ENCODE data around the gene TBC1D22A.

TBC1D22A gene

DNA sequence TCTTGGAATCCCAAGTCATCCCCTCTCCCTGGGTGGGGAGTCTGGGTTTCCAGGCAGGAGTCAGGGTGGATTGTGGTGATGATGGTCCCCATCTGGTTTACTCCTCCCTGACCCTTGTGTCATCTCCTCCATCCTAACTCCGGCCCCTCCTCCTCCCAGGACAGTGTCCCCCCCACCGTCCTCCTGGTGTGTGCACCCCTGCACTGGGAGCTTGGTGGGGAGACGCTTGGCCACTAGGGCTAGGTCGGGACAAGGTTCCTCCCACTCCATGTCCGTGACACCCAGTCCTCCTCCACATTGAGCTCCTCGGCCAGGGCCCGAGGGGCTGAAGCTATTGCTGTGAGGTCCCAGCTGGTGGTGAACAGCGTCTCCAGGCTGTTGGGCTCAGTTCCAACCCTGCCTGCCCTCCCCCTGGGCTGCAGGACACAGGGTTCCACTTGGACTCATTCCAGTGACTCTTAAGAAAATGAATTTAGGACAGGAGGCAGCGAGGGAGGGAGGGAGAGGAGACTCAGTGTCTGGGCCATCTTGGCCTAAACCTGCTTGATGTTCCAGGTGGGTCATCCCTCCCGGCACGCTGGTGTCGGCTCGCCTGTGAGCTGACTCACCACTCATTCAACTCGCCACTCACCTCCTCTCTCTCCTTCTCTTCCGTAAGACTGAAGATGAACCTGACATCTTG, 433.2 kb downstream of the TBC1D22A start:
- no peak for FAIRE-seq
- DNase-seq (ENCODE audit: low spot score): no peak

- DNase-seq (ENCODE audit: low spot score) (no peak), FAIRE-seq (no peak)
These were observed 433.9 kb downstream of the TBC1D22A start for GRCh38 chr22:47196166-47196849.

DNA sequence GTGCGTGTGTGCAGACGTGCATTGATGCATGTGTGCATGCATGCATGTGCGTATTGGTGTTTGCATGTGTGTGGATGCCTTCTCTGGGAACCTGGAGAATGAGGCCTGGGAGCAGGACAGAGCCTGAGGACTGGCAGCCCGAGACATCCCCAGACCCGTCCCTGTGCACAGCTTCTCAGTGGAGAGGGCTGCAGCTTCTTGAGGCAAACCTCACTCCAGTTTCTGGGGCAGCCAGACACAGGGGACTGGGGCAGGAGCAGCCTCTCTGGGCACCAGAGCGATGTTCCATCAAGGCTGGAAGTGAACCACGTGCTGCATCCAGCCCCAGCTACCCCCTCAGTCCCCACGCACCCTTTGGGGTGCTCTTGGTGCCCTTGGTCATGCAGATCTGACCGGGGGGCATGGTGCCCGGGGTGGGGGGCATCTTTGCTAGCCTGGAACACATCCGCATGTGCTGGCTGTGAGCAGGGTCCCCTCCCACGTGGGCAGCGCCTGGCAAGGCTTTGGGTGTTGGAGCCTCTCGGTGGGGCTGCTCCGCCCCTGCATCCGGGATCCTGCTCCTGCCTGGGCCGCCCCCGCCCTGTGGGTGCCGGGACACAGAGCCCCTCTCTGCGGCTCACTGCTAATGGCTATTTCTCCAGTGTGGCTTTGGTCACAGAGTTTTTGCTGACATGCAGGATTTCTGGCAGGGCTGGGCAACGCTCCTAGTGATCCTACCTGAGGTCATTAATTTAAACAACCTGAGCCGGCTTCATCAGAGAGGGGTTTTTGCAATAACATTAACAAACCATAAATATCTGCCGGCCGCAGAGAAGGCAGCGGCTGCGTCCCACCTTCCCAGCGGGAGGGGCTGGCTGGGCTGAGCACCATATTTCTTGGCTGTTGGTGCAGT, 434.7 kb downstream of the TBC1D22A start:
- DNase-seq (ENCODE audit: low spot score) (no peak), FAIRE-seq (no peak)

GRCh38 chr22:47197773-47198500, 435.5 kb downstream of the TBC1D22A start:
- FAIRE-seq (no peak), DNase-seq (ENCODE audit: low spot score) (no peak)

DNA sequence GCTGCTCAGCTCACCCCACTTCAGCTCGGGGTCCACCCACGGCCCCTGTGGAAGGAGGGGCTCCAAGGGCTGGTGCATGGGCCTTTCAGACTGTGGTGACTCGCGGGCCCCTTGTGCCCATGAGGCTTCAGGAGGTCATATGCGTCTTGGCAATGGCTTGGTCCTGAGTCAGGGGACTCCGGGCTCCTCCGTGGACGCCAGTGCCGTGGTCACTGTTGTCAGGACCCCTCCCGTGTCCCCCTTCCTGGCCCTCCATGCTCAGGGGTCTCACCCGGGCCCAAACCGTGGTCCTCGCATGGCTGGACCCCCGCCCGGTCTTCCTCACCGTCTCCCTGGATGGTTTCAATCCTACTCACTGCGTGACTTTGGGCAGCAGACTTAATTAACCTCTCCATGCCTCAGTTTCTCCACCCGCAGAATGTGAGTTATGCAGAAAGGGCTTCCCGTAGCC, 436.4 kb downstream of the TBC1D22A start:
- no peak for DNase-seq (ENCODE audit: low spot score)
- no peak for FAIRE-seq

DNA sequence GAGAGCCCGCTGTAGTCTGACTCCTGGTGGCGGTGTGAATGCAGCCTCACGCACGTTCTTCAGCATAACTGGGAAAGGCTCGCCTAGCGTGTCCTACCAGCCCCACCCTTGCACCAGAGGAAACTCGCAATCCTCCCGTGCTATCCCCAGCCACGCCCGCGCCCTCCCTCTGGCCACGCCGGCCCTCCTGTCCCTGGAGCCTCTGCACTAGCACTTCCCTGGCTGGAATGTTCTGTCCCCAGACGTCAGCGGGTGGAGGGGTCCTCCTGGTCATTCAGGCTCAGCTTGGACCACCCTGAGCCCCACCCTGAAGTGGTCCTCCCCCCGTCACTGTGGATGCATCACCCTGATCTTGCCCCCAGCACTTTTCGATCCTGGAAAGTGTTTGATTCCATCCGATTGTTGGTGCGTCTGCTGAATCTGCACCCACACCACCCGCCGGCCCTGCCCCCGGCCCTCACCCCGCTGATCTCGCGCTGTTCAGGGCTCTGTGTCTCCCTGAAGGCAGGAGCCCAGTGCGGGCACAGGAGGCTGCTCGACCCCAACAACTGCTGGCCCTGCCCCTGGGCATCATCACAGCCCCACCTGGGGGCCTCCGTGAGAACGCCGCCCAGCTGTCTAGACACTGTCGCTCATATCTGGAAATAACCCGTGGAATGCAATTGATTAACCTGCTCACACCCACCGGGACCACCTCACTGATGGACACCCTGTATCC, 437.0 kb downstream of the TBC1D22A start:
- FAIRE-seq (no peak), DNase-seq (ENCODE audit: low spot score) (no peak)

DNA sequence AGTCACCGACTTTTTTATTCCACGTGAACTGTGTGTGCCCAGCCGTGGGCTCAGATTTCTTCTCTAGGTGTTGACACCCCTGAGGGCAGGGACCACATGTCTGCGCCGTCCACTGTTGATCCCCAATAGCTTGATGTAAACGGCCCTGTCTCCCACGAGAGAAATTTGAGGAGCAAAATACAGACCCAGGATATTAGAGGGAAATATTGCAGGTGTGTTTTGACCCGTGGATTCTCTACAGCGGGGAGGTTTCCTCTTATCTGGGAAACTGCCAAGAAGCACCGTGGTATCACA, 437.5 kb downstream of the TBC1D22A start:
- FAIRE-seq (no peak), DNase-seq (ENCODE audit: low spot score) (no peak)

DNA sequence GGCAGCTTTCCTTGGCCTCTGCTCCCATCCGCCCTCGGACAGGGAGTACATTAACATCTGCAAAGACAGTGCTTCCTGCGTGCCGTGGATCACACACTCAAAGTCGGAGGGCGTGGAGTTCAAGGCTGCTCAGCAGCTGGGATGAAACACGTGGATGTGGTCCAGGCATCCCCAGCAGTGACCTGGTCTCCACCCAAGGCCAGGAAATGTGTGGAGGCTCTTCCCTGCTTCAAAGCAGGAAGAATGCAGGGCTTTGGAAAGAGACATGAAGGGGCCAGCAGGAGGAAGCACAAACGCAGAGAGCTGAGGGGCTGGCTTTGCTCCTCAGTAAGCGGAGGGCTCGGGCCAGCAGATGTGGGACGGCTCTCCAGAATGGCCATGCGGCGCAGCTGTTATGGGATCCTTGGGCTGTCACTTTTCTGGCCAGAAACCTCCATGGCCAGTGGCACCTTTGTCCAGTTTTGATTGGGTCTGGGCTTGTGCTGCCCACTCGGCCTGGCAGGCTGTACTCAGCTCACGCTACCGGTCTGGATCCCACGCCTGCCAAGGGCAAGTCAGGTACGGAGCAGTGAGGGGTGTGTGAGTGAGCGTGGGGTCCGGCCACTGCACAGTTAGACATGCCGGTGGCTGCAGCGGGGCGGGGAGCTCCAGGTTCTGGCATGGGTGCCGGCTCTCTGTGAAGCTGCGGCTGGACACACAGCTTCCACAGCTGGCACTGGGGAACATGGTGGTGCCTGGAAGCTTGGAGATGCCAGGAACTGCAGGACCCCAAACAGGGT, 438.0 kb downstream of the TBC1D22A start:
- DNase-seq (ENCODE audit: low spot score): no peak
- FAIRE-seq: no peak

- no peak for FAIRE-seq
- no peak for DNase-seq (ENCODE audit: low spot score)
These were observed 438.9 kb downstream of the TBC1D22A start for GRCh38 chr22:47201186-47201995.

GRCh38 chr22:47201996-47202818, 439.8 kb downstream of the TBC1D22A start:
- no peak for FAIRE-seq
- no peak for DNase-seq (ENCODE audit: low spot score)

DNA sequence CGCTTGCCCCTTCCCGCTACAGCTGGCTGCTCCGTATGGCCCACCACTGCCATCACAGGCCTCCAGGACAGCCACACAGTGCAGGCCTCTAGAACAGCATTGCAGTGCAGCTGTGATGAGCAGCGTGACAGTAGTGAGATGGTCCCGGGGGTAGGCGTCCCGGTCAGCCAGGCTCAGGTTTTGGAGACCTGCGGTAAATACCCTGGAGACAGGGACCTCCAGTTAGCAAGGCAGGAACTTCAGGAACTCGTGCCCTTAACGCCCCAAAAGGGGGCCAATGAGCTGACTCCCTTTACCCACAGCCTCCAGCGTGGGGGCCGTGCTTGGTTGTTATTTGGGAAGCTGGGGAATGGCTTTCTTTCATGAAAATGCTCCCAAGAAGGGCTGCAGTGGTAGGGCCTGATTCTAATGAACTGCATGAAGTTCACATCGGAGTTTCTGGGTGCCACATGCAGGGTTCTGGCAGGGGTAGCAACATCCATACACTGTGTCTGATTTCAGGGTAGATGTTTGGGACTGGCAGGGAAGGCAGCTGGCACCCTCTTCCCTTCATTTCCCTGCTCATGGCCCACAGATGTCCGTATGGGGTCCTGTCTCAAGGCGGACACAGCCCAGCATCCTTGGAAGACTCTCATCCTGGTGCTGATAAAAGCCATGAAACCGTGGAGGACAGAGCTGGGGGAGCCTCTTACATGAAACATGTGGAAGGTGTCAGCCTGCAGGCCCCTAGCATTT, 440.5 kb downstream of the TBC1D22A start:
- DNase-seq (ENCODE audit: low spot score) (no peak), FAIRE-seq (no peak)

GRCh38 chr22:47203554-47203991, 441.1 kb downstream of the TBC1D22A start:
- FAIRE-seq: no peak

GRCh38 chr22:47204002-47204979, 441.8 kb downstream of the TBC1D22A start:
- DNase-seq (ENCODE audit: low spot score) (no peak), FAIRE-seq (no peak)

More at GRCh38 chr22:47203554-47203991, 441.1 kb downstream of the TBC1D22A start:
- no peak for DNase-seq (ENCODE audit: low spot score)

GRCh38 chr22:47205081-47205491, 442.6 kb downstream of the TBC1D22A start:
- no peak for DNase-seq (ENCODE audit: low spot score)
- no peak for FAIRE-seq

GRCh38 chr22:47205554-47205953, 443.1 kb downstream of the TBC1D22A start:
- no peak for FAIRE-seq

GRCh38 chr22:47206164-47206563, 443.7 kb downstream of the TBC1D22A start:
- FAIRE-seq: no peak
- DNase-seq (ENCODE audit: low spot score): no peak

More at GRCh38 chr22:47205554-47205953, 443.1 kb downstream of the TBC1D22A start:
- no peak for DNase-seq (ENCODE audit: low spot score)
